HG03432 (cell line): ENCODE results near the gene NRG3.

Source experiments
- ATAC-seq: cut with Tn5 transposase; IDR thresholded peaks from one replicate; pipeline ENCODE4 v1.9.1; 2021; ENCODE audit warnings: mild to moderate bottlenecking, moderate library complexity; ENCODE audit not compliant: unreplicated experiment

The NRG3 gene

GRCh38 chr10:81882011-81882410 is 7.0 kb downstream of the NRG3 start:
- ATAC-seq = no peak

DNA sequence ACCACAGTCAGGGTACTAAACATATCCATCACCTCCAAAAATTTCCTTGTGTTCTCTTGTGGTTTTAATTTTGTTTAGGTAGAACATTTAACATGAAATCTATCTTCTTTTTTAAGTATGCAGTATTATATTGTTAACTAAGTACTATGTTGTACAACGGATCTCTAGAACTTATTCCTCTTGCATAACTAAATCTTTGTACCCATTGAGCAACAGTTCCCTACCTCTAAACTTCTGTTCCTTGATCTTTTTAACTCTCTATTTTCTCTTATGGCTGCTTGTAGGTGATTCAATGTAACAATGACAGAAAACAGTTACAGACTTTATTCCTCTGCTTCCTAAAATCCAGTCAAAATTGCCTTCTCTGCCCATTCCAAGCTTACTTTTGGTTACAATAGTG is 9.9 kb downstream of the NRG3 start:
- no peak for ATAC-seq

DNA sequence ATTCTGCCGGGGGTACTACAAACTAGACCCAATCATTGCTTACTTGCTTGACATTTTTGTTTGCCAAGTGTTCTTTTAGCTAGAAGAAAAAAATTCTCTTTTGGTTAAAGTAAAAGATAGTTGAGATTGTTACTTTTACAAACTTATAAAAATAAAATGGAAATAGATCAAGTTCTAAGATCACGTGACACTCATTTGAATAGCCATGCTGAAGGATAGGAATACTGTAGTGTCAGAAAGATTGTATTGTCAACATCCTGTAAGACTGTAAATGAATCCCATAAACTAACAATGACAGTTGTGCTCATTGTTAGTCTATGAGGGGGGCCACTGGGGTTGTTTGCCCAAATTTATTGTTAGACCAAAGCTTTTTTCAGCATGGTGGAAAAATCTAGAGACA is 10.5 kb downstream of the NRG3 start:
- ATAC-seq = no peak

DNA sequence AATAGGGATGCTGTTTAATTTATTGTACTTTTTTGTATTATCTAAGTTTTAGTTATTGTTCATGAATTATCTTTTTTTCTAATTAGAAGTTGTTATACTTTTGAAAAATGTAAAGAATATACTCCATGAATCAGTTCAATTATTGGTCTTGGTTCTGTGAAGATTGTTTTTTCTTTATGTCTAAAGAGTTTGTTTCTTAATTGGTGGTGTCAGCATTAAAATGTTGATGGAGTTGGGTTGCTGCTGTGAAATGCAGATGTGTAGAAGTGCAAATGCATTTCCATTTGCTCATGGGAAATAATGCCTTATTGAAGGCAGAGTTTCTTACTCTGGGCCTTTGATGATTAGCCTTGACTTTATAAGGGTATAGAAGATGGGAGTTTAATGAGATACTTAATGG is 11.9 kb downstream of the NRG3 start:
- no peak for ATAC-seq

- no peak for ATAC-seq
These were observed 14.3 kb downstream of the NRG3 start for GRCh38 chr10:81889181-81889769.

- no peak for ATAC-seq
These were observed 19.6 kb downstream of the NRG3 start for GRCh38 chr10:81894616-81895015.

GRCh38 chr10:81898518-81898917 is 23.5 kb downstream of the NRG3 start:
- ATAC-seq = no peak

DNA sequence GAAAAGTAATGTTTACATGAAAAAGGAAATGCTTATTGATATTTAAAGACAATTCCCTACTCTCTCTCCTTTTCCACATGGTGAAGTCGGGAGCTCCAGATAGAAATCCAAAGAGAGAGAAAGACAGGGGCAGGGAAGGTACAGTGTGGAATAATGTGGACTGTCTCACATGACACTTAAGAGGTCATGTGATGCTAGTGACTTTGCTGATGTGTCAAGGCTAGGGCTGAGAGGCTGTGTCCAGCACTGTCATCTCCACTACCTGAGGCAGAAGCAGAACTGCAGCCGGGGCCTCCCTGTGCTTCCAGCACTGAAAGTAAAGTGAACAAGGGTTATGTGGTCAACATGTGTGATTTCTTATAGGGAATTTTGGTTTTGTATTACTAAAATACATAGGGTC is 26.0 kb downstream of the NRG3 start:
- ATAC-seq = no peak

GRCh38 chr10:81903472-81903871 is 28.5 kb downstream of the NRG3 start:
- no peak for ATAC-seq

DNA sequence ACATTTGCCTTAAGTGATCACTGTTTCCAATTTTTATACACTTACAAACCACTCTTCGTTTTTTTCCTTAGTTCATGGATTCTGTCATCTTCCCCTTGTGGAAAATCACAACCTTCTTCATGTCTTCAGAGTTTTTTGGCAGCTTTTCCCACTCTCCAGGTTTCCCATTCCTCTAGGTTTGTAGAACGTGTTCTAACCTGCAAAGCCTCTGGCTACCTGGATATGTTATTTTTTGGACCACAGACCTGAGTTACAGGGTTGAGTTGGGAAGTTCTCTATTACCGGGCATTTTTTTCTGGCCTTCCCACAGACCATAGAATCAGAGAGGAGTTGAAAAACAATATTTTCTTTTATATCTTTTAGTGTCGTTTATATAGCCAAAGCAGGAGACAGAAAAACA is 30.2 kb downstream of the NRG3 start:
- no peak for ATAC-seq

DNA sequence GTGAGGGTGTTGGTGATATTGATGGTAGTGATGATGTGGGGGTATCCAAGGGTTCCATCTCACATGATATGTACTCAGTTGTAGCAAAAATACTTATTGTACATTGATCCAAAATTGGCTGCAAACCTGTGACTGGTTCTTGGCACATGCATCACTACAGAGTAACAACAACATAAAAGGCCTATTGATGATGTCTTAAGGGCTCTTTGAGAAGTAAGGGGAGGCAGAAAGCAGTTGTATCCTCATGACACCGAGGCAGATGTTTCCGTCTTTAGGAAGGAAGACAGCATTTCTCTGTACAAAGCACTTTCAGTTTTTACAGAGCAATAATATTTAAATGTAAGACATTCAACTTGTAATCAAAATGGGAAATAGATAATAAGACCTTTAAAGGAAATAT is 34.5 kb downstream of the NRG3 start:
- ATAC-seq = no peak

- no peak for ATAC-seq
These were observed 36.3 kb downstream of the NRG3 start for GRCh38 chr10:81911328-81911727.

- ATAC-seq = no peak
These were observed 39.9 kb downstream of the NRG3 start for GRCh38 chr10:81914736-81915503.

DNA sequence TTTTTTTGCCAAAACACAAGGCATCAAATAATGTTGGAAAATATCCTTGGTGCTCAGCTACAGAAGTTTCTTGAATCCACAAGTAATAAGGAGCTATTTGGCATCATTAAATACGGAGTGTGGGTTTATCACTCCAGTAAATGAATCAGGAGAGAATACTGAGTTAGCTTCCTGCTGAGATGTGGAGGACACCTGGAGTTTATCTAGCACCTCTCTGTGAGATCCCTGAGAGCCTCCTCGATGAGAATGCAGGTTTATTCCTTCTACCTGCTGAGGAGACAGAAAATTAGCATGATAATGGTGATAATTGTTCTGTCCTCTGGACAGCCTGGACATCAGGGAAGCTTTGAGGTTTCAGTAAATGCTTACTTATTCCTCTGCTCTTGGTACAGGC is 40.5 kb downstream of the NRG3 start:
- ATAC-seq = no peak

GRCh38 chr10:81917666-81918065 is 42.7 kb downstream of the NRG3 start:
- ATAC-seq = no peak

- no peak for ATAC-seq
These were observed 43.8 kb downstream of the NRG3 start for GRCh38 chr10:81918766-81919165.

DNA sequence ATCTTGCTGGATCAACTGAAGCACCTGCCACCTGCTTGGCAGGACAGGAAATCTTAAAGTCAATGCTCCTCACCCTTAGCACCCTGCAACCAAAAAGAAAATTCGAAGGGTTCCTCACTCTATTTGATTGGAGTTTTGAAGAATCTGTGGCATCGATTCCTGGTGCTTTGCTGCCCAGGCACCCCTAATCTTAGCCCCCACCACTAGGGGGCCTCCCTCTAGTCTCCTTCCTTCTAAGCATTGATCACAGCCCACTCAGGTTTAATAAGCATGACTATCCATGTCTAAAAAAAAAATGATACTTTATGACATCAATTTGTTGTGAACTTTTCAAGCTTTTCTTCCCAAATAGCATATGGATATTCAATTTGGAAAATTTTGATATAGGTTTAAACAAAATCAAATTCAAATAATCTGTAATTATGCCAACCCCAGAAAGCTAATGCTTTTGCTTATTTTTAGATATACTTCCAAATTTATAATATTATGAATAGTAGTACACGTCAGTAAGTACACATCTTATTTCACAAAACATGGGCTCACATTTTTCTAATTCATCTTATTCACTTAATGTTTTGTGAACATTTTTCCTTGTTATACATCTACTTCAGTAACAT is 45.3 kb downstream of the NRG3 start:
- ATAC-seq = no peak

DNA sequence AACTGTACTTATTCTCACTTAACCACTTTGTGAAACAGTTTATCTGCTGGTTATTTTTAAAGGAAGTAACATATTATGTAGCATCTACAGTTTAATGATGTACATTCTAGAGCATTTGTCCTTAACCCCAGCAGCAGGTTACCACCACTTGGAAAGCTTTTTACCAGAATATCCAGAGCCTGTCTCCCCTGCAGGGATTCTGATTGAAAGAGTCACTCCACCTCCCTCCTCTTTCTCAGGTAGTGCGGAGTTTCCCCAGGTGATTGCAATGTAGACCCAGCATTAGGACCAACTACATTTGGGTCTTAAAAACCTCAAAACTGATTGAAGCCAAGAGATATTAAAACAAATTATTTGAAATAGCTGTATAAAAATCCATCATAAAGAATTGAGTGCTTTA is 53.1 kb downstream of the NRG3 start:
- ATAC-seq = no peak

DNA sequence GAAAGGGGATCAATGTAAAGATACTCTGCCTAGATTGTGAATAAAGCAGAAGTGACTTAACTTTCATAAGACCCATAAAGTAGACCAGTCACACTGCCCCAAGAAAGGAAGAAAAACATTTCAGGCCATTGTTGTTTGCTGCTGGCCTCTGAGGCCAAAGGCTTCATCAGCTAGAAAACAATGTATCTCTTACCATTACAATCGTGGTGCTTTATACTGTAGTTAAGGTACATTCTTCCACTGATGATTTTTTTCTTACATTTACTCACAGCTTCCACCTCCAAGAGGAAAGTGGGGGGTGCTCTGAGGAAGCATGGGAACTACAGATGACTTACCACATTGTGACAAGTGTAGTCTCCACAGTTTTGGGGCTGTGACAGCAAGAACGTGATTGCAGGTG is 68.6 kb downstream of the NRG3 start:
- ATAC-seq = no peak

DNA sequence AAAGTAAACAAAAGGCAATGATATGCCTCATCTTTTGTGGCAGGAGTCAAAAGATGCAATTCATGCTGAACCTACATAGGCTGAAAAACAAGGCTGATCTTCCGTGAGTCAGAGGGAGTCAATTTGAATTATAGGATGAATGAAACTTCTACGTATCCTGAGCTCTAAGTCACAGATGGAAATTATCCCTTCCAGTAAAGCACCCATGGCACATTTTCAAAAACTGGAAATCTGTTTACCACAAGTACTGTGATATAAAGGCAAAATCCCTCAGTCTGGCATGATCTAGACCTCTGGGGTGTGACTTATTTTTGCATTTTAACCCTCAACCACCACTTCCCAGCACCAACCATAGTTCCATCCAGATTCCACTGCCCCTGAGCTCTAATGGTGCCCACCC is 69.6 kb downstream of the NRG3 start:
- no peak for ATAC-seq

- no peak for ATAC-seq
These were observed 74.3 kb downstream of the NRG3 start for GRCh38 chr10:81949283-81949682.

DNA sequence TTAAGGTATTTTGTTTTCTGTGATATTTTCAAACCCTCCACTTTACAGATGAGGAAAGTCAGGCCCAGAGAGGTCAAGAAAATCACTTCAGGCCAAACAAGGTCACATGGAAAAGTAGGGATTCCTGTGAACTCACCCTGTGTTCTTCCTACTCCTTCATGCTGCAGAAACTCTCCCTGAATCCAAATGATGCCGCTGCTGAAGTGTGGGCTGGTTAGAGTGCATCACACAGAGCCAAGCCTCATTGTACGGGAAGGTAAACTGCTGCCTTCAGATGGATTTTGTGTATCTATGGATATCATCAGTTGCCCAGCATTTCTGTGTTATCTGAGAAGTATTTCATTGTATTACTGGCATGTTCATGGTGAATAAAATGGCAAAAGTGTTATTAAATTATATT is 75.4 kb downstream of the NRG3 start:
- ATAC-seq = no peak
